ENCODE measurements around the gene DIDO1.
A peak's percentile ranks its signal among the peaks of the same experiment; 100 is the strongest.

DIDO1 gene

GRCh38 chr20:62892348-62893304 lies 33.7 kb downstream of the DIDO1 start:
- no peak for DNase-seq

DNA sequence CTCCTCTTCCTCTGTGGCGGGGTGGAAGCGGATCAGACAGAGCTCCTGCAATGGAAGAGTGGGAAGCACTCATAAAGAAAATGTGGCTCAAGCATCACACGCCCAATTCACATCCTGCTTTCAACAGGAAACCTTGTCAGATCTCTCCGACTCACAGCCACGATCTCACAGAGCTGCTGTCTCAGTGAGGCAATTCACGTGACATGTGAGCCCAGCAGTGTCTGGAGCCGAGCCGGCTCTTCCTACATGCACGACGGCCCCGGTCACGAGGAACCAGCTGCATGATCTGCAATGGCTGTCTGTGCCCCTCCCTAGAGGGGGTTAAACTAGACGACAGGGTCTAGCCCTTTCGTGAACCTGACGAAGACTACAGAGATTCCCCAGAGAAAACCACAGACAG lies 35.2 kb downstream of the DIDO1 start:
- DNase-seq: no peak

GRCh38 chr20:62890444-62890843 lies 35.9 kb downstream of the DIDO1 start:
- no peak for DNase-seq

- no peak for DNase-seq
Observed at GRCh38 chr20:62889871-62890270, 36.4 kb downstream of the DIDO1 start.

- no peak for DNase-seq
Observed at GRCh38 chr20:62889411-62889810, 36.9 kb downstream of the DIDO1 start.

DNA sequence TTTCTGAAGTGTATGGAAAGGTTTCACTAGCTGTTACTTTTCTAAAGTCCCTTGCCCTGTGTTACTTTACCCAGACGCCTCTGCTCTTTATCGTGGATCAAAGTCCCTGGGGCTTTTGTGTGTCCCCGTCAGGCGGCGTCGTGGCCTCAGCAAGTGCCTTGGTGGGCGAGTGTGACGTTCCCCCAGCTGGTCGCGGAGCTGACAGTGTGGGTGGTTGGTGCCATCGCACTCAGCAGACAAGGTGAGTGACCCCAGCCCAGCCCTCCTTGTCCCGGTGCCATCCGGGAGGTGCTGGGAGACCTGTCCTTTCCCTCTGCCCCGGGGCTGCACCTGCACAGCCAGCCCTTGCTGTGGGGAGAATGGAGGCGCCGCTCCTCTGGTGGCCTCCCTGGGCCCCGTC lies 37.4 kb downstream of the DIDO1 start:
- DNase-seq: no peak

GRCh38 chr20:62888406-62888805 lies 37.9 kb downstream of the DIDO1 start:
- no peak for DNase-seq

GRCh38 chr20:62887860-62888239 lies 38.5 kb downstream of the DIDO1 start:
- no peak for DNase-seq

GRCh38 chr20:62887152-62887859 lies 39.0 kb downstream of the DIDO1 start:
- DNase-seq: peak; percentile 93

GRCh38 chr20:62886709-62887058 lies 39.6 kb downstream of the DIDO1 start:
- DNase-seq: no peak

- DNase-seq: no peak
Observed at GRCh38 chr20:62885896-62886708, 40.2 kb downstream of the DIDO1 start.

- no peak for DNase-seq
Observed at GRCh38 chr20:62885046-62885895, 41.0 kb downstream of the DIDO1 start.

DNA sequence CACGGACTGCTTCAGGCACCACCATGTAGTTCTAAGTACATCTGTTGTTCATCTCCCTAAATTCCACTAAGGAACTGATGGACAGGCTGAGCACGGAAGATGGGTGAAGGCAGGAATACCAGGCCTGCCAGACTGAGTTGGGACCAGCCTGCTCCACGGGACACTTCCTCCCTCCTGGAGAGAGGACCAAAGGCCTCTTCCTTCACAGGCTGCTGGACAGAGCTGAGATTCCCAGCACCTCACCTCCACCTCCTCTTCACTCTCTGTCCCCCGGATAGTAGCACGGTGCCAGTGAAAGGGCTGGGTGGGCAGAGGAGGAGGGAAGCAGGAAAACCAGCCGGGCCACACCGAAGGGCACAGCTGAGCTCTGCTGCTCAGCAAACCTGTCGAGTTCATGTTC lies 41.7 kb downstream of the DIDO1 start:
- DNase-seq: no peak

DNA sequence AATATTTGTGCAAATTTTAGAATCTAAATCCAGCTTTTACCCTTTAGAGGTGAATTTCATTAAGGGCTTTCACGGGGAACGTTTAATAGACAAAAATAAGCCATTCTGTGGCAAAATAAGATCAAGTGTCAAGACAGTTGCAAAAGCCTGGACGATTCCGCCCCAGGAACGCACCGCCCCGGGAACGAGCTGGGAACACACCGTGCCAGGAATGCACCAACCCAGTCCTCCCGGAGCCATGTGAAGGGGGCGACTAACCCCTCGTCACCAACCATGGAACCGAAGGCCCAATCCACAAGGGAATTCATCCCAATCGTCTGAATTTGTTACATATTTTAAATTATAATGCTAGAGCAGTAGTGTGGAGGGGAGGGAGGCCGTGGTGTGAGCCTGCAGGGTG lies 43.9 kb downstream of the DIDO1 start:
- no peak for DNase-seq

DNA sequence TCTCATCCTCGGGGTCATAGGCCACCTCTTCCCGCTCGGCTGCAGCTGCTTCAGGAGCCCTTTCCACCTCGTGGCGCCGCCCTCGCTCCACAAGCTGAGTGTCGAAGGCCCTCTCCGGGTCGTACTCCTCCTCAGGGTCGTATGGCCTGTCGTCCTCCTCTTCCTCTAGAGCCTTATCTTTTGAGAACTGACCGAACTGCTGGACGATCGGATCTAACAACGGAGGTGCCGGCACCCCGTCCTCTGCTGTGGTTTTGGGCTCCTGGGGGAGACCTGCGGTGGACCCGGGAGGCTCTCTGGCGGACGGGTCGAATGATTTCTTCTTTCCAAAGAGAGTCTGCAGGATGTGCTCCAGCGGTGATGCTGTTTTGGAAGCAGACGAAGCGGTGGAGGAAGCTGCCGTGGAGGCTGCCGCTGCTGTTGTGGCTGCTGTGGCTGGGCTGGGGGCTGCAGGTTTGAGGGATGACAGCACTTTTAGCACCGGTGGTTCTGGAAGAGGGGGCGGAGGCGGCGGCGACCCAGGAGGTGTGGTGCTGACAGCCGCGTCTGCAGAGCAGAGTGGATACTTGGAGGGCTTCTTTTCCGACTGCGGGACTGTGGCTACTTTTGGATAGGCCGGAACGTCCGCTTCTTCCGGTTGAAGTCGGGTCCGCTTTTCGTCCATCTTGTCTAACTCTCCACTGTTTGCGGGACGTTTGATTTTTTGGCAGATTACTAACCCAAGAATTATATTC lies 44.5 kb downstream of the DIDO1 start:
- no peak for DNase-seq

GRCh38 chr20:62880935-62881661 lies 45.2 kb downstream of the DIDO1 start:
- no peak for DNase-seq

GRCh38 chr20:62880147-62880934 lies 46.0 kb downstream of the DIDO1 start:
- DNase-seq: no peak

GRCh38 chr20:62879275-62880146 lies 46.8 kb downstream of the DIDO1 start:
- no peak for DNase-seq
